A549 (cell line): ENCODE results near the gene KCTD5. TPM values are rescaled to one million over a fixed set of nuclear protein-coding genes. Genes with fewer than 3 reads are reported as not detected.

Experiments used
- ATAC-seq, 2 experiments: fragments of 200-7000 bp in 1 of 2; fragments of >200 bp in 1 of 2; cut with Nextera tagmentation in 1 of 2; cut with Tn5 transposase in 1 of 2; 3 replicates each; pipeline versions ENCODE4 v1.8.0 to v1.9.1; 2018 to 2020; ENCODE audit warnings: mild to moderate bottlenecking in 1 of 2, moderate library complexity in 1 of 2
- CTCF ChIA-PET: fragments of 300-600 bp; sonication (Branson Sonifier 250); formaldehyde crosslinking; extraction: SDS; loops from one replicate; lab custom pipeline; 2021; ENCODE audit warnings: antibody characterized with exemption, inconsistent platforms; lab: Yijun Ruan, JAX
- POLR2A ChIA-PET: fragments of 350-600 bp; formaldehyde crosslinking; extraction: SDS; loops from one replicate; lab custom pipeline; 2021; ENCODE audit warnings: antibody characterized with exemption, inconsistent platforms; lab: Yijun Ruan, JAX
- DNase-seq, 2 experiments: peaks; one replicate each; pipeline versions ENCODE4 v3.0.0 to v3.0.0-alpha.2; 2011 to 2016; ENCODE audit warnings: low read depth in 1 of 2, low spot score in 1 of 2
- FAIRE-seq: peaks from 2 replicates; lab custom pipeline; 2011; peaks lifted over from hg19 to GRCh38; lab: Jason Lieb, UNC
- H3K27ac ChIP-seq, 2 experiments: fragments of >200 bp; sonication (Bioruptor Twin); formaldehyde crosslinking; 3 replicates each; pipeline ENCODE4 v1.5.1; 2016 to 2017
- H3K4me1 ChIP-seq: fragments of >200 bp; sonication (Bioruptor Twin); formaldehyde crosslinking; 3 replicates; pipeline ENCODE4 v1.6.1; 2016
- H3K4me2 ChIP-seq: fragments of >200 bp; sonication (Bioruptor Twin); formaldehyde crosslinking; 3 replicates; pipeline ENCODE4 v1.6.1; 2016
- H3K4me3 ChIP-seq: fragments of >200 bp; sonication (Bioruptor Twin); formaldehyde crosslinking; 3 replicates; pipeline ENCODE4 v1.5.1; 2016
- H3K9me3 ChIP-seq: fragments of >200 bp; sonication (Bioruptor Twin); formaldehyde crosslinking; 3 replicates; pipeline ENCODE4 v1.6.1; 2016
- ATOH8 ChIP-seq: fragments of 250-450 bp; sonication (Bioruptor Pico); IDR thresholded peaks from 2 replicates; pipeline ENCODE4 v1.5.0; 2020; ENCODE audit warnings: low read depth, mild to moderate bottlenecking, moderate library complexity
- BHLHE40 ChIP-seq: IDR thresholded peaks from 2 replicates; pipeline ENCODE4 v1.6.1; 2012; ENCODE audit warnings: low read depth, low read length, inconsistent platforms
- CBX2 ChIP-seq: fragments of 200-600 bp; sonication (generic); IDR thresholded peaks from 2 replicates; pipeline ENCODE4 v1.6.1; 2016; ENCODE audit warnings: low read depth, mild to moderate bottlenecking, borderline replicate concordance
- CEBPB ChIP-seq, 2 experiments: fragments of >200 bp in 1 of 2; sonication (Bioruptor Twin) in 1 of 2; formaldehyde crosslinking in 1 of 2; IDR thresholded peaks; 2 replicates each; pipeline ENCODE4 v1.6.1; 2012 to 2016
- CHD4 ChIP-seq: fragments of 200-600 bp; sonication (generic); IDR thresholded peaks from 2 replicates; pipeline ENCODE4 v1.6.1; 2016; ENCODE audit warnings: antibody characterized with exemption, mild to moderate bottlenecking, borderline replicate concordance
- EHF ChIP-seq: fragments of 250-450 bp; sonication (Bioruptor Pico); IDR thresholded peaks from 2 replicates; pipeline ENCODE4 v1.5.0; 2020; ENCODE audit warnings: mild to moderate bottlenecking
- EP300 ChIP-seq, 2 experiments: fragments of >200 bp; sonication (Bioruptor Twin); formaldehyde crosslinking; IDR thresholded peaks; 2 replicates in 1 of 2; 3 replicates in 1 of 2; pipeline ENCODE4 v1.6.1; 2016 to 2017
- FOSL2 ChIP-seq, 2 experiments: fragments of 450-650 bp in 1 of 2; fragments of >200 bp in 1 of 2; sonication (Bioruptor Twin) in 1 of 2; formaldehyde crosslinking; IDR thresholded peaks; 2 replicates each; pipeline versions ENCODE4 v1.5.0 to v1.6.1; 2016 to 2020; ENCODE audit warnings: mild to moderate bottlenecking in 1 of 2, moderate library complexity in 1 of 2
- HDAC2 ChIP-seq: fragments of 200-600 bp; sonication (generic); IDR thresholded peaks from 2 replicates; pipeline ENCODE4 v1.6.1; 2016
- HEYL ChIP-seq: fragments of 250-450 bp; sonication (Bioruptor Pico); IDR thresholded peaks from 2 replicates; pipeline ENCODE4 v1.8.0; 2021; ENCODE audit warnings: mild to moderate bottlenecking, moderate library complexity
- HOXB13 ChIP-seq: fragments of 250-450 bp; sonication (Bioruptor Pico); IDR thresholded peaks from 2 replicates; pipeline ENCODE4 v1.5.0; 2020; ENCODE audit warnings: low read depth, mild to moderate bottlenecking, moderate library complexity
- KDM5A ChIP-seq: fragments of 200-600 bp; sonication (generic); IDR thresholded peaks from 2 replicates; pipeline ENCODE4 v1.6.1; 2016; ENCODE audit warnings: antibody characterized with exemption, mild to moderate bottlenecking
- NFE2L2 ChIP-seq: fragments of 150-350 bp; conservative IDR thresholded peaks from 2 replicates; pipeline ENCODE4 v1.6.1; 2014; ENCODE audit warnings: low read length
- NR3C1 ChIP-seq: fragments of >200 bp; sonication (Bioruptor Twin); formaldehyde crosslinking; IDR thresholded peaks from 3 replicates; pipeline ENCODE4 v1.6.1; 2017
- PBX3 ChIP-seq: IDR thresholded peaks from 2 replicates; pipeline ENCODE4 v1.6.1; 2012
- PHF8 ChIP-seq: fragments of 200-600 bp; sonication (generic); IDR thresholded peaks from 2 replicates; pipeline ENCODE4 v1.6.1; 2016; ENCODE audit warnings: low read depth, mild to moderate bottlenecking, antibody characterized with exemption, moderate library complexity, borderline replicate concordance
- POLR2A ChIP-seq: IDR thresholded peaks from 2 replicates; pipeline ENCODE4 v1.6.1; 2012; ENCODE audit warnings: mild to moderate bottlenecking, low read length
- RCOR1 ChIP-seq: fragments of 150-350 bp; IDR thresholded peaks from 2 replicates; pipeline ENCODE4 v1.6.1; 2014; ENCODE audit warnings: antibody characterized with exemption, low read length, low read depth
- RNF2 ChIP-seq: fragments of 200-600 bp; sonication (generic); IDR thresholded peaks from 2 replicates; pipeline ENCODE4 v1.6.1; 2016; ENCODE audit warnings: low read depth, mild to moderate bottlenecking, antibody characterized with exemption, moderate library complexity, borderline replicate concordance
- SREBF2 ChIP-seq: fragments of 450-650 bp; IDR thresholded peaks from 2 replicates; pipeline ENCODE4 v1.6.1; 2014; ENCODE audit warnings: mild to moderate bottlenecking, moderate library complexity
- TFCP2L1 ChIP-seq: fragments of 250-450 bp; sonication (Bioruptor Pico); IDR thresholded peaks from 2 replicates; pipeline ENCODE4 v1.5.0; 2021; ENCODE audit warnings: mild to moderate bottlenecking
- USF2 ChIP-seq: fragments of 450-650 bp; IDR thresholded peaks from 2 replicates; pipeline ENCODE4 v1.6.1; 2014; ENCODE audit warnings: antibody characterized with exemption
- ZSCAN20 ChIP-seq: fragments of 250-450 bp; sonication (Bioruptor Pico); IDR thresholded peaks from 2 replicates; pipeline ENCODE4 v1.8.0; 2022; ENCODE audit warnings: mild to moderate bottlenecking, moderate library complexity
- WGBS: methylation state at CpG from one replicate; pipeline ENCODE4 v1.1.6; 2017; ENCODE audit errors: missing lambda C conversion rate; 5-methylcytosine and 5-hydroxymethylcytosine counted together
- polyA plus RNA-seq, 4 experiments: library from polyadenylated mRNA; depleted of rRNA in 3 of 4; stranded (reverse); fragments of >200 nt; fragmentation: RNase III in 1 of 4; extraction: RNeasy Plus Mini Kit Qiagen cat#74134 plus additional on column Dnase treatment in 1 of 4; gene quantifications; 2 replicates in 3 of 4; 3 replicates in 1 of 4; pipeline ENCODE4 v1.2.3, GENCODE V29; 2011 to 2017
- TF ChIP-seq, protein P1 (sequence below): fragments of >200 bp; sonication (Bioruptor Twin); formaldehyde crosslinking; IDR thresholded peaks from 3 replicates; pipeline ENCODE4 v1.5.1; 2016

Gene KCTD5
- polyA plus RNA-seq, 2 of the 4 experiments (the other 2 are of a cell fraction) = 22.8 to 26.1 TPM

DNA sequence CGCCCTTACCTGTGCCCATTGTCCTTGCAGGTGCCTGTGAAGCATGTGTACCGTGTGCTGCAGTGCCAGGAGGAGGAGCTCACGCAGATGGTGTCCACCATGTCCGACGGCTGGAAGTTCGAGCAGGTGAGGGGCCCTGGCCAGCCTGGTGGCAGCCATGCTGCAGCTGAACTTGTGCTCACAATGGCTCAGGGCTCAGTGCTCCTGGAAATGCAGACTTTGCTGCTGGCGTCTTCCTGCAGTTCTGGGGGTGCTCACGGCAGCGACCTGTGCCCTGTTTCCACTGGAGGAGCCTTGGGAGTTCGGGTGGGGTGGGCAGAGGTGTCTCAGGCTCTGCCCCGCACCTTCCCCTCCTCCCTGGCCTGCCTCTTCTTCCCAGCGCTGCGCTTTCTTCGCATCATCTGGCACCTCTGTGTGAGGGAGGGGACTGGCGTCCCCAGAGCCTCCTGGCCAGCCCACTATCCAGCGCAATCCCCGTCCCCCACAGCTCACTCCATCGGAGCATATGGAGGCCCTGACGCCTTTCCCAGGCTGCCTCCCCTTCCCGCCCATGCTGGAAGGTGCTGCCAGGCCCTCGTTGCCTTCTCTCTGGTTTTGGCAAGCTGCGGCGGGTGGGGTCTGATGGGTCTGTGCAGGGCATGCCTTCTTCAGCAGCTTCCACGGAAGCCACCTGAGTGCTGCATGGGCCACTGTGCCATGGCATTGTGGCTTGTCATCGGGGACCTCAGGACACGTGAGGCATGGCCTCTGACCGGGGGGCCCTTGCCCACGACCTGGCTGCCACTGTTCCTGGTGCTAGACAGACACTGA is 17.7 kb downstream of the KCTD5 start:
- TF ChIP-seq PBX3 = no peak
- TF ChIP-seq CBX2 = no peak
- TF ChIP-seq USF2 = no peak
- no peak for TF ChIP-seq EP300 (IDR thresholded peaks at IDR 0.05)
- no peak for TF ChIP-seq KDM5A
- no peak for TF ChIP-seq CHD4
- no peak for TF ChIP-seq ZSCAN20
- no peak for TF ChIP-seq NR3C1
- TF ChIP-seq FOSL2 (IDR thresholded peaks at IDR 0.05) = no peak
- no peak for TF ChIP-seq FOSL2 (CRISPR knock-in tag; IDR thresholded peaks at IDR 0.05)
- no peak for TF ChIP-seq HDAC2
- no peak for TF ChIP-seq RNF2
- TF ChIP-seq NFE2L2 = no peak
- TF ChIP-seq PHF8 = no peak
- no peak for TF ChIP-seq POLR2A
- POLR2A ChIA-PET = no interaction called here
- Histone ChIP-seq H3K4me2 (no peak overlapping the region), H3K4me1 (no peaks in the 10 kb centered on the region), H3K4me3 (no peak overlapping the region), H3K9me3 (no peaks in the 10 kb centered on the region), H3K27ac (no peak overlapping the region)
- FAIRE-seq (no peak), DNase-seq (no peak), ATAC-seq (no peak)
- CTCF ChIA-PET = interaction anchor here (0.7 to 1.0 kb wide), 2 partner anchors 17 to 180 kb away, joined by 3 read pairs; partner anchors contain the start of gene KCTD5
- 90% methylated on average over 26 of the region's 28 CpGs for WGBS

DNA sequence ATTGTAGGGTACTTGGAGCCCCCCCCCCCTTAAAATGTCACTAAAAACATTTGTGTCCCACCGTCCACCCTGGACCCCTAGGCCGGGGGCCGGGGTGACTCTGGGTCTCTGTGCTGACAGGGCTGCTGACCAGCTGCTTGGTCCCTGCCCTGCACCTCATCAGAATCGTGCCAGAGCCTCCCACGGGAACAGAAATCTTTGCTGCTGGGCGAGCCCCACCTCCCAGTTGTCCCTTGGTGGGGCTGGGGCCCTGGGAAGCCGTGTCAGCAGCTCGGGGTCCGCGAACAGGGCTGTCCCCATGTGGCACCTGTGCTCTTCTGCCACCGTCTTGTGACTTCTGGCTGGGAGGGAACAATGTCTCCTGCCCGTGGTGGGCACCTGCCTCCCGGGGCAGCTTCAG is 18.5 kb downstream of the KCTD5 start:
- TF ChIP-seq BHLHE40 (no peak), RCOR1 (no peak), TFCP2L1 (no peak), CEBPB (IDR thresholded peaks at IDR 0.05) (no peak), ATOH8 (CRISPR knock-in tag) (no peak), HOXB13 (CRISPR knock-in tag) (no peak), SREBF2 (no peak), ZSCAN20 (no peak), HEYL (CRISPR knock-in tag) (no peak), EHF (no peak)
- TF ChIP-seq, protein P1, sequence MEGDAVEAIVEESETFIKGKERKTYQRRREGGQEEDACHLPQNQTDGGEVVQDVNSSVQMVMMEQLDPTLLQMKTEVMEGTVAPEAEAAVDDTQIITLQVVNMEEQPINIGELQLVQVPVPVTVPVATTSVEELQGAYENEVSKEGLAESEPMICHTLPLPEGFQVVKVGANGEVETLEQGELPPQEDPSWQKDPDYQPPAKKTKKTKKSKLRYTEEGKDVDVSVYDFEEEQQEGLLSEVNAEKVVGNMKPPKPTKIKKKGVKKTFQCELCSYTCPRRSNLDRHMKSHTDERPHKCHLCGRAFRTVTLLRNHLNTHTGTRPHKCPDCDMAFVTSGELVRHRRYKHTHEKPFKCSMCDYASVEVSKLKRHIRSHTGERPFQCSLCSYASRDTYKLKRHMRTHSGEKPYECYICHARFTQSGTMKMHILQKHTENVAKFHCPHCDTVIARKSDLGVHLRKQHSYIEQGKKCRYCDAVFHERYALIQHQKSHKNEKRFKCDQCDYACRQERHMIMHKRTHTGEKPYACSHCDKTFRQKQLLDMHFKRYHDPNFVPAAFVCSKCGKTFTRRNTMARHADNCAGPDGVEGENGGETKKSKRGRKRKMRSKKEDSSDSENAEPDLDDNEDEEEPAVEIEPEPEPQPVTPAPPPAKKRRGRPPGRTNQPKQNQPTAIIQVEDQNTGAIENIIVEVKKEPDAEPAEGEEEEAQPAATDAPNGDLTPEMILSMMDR = no peak
- ChIA-PET POLR2A (interaction anchor here (0.6 kb wide), 1 partner anchor 111 kb away, joined by 7 read pairs; no protein-coding TSS in a partner anchor), CTCF (interaction anchor here (0.8 kb wide), 1 partner anchor 167 kb away, joined by 3 read pairs; no protein-coding TSS in a partner anchor)
- Histone ChIP-seq H3K9me3 (no peaks in the 10 kb centered on the region), H3K4me3 (no peak overlapping the region), H3K4me1 (no peaks in the 10 kb centered on the region), H3K27ac (no peak overlapping the region), H3K4me2 (no peak overlapping the region)
- no peak for FAIRE-seq
- 90% methylated on average over 11 of the region's 13 CpGs for WGBS
- no peak for DNase-seq
- no peak for ATAC-seq
